NCI-H2227 (cell line): ENCODE results near the gene INAVA.

Experiments used
- DNase-seq: peaks from one replicate; lab custom pipeline; 2025; ENCODE audit not compliant: unreplicated experiment; lab: John Stamatoyannopoulos, UW

Gene INAVA

GRCh38 chr1:200877010-200877409 is 17.7 kb upstream of the INAVA start:
- no peak for DNase-seq

- no peak for DNase-seq
These were observed 16.7 kb upstream of the INAVA start for GRCh38 chr1:200877839-200878551.

- DNase-seq: peak; percentile 59
These were observed 14.5 kb upstream of the INAVA start for GRCh38 chr1:200880212-200880611.

- no peak for DNase-seq
These were observed 11.6 kb upstream of the INAVA start for GRCh38 chr1:200883118-200883517.

GRCh38 chr1:200885623-200886402 is 8.9 kb upstream of the INAVA start:
- DNase-seq: no peak

- no peak for DNase-seq
These were observed 8.1 kb upstream of the INAVA start for GRCh38 chr1:200886594-200886993.

GRCh38 chr1:200887036-200887435 is 7.7 kb upstream of the INAVA start:
- DNase-seq: no peak

- no peak for DNase-seq
These were observed 6.8 kb upstream of the INAVA start for GRCh38 chr1:200887772-200888348.

GRCh38 chr1:200888349-200888838 is 6.3 kb upstream of the INAVA start:
- no peak for DNase-seq

- no peak for DNase-seq
These were observed 5.1 kb upstream of the INAVA start for GRCh38 chr1:200889571-200889970.

- no peak for DNase-seq
These were observed 4.7 kb upstream of the INAVA start for GRCh38 chr1:200890027-200890426.

GRCh38 chr1:200890818-200891773 is 3.6 kb upstream of the INAVA start:
- DNase-seq: peak; percentile 68

- DNase-seq: no peak
These were observed 2.9 kb upstream of the INAVA start for GRCh38 chr1:200891774-200892157.

GRCh38 chr1:200892546-200892945 is 2.2 kb upstream of the INAVA start:
- DNase-seq: no peak

- no peak for DNase-seq
These were observed 1.7 kb upstream of the INAVA start for GRCh38 chr1:200892958-200893357.

- no peak for DNase-seq
These were observed 1.2 kb upstream of the INAVA start for GRCh38 chr1:200893411-200893901.

GRCh38 chr1:200895443-200895789 is 716 bp downstream of the INAVA start:
- DNase-seq: no peak

- DNase-seq: no peak
These were observed 1.3 kb downstream of the INAVA start for GRCh38 chr1:200895801-200896530.

- DNase-seq: no peak
These were observed 2.0 kb downstream of the INAVA start for GRCh38 chr1:200896531-200897196.

GRCh38 chr1:200897259-200897658 is 2.6 kb downstream of the INAVA start:
- no peak for DNase-seq
